Breast epithelium (tissue), 4 donors: Measurements from ENCODE around the gene MACROD2. TPM values are rescaled to one million over a fixed set of nuclear protein-coding genes. Genes with fewer than 3 reads are reported as not detected.

Experiments used
- DNase-seq, 2 donors: peaks; one replicate each; pipeline ENCODE4 v3.0.0-alpha.2; 2019; ENCODE audit warnings: low spot score in 2 of 2
- H3K27ac ChIP-seq, 2 donors: fragments of 200-600 bp; sonication (generic) in 1 of 2; one replicate each; pipeline ENCODE4 v1.5.1; 2016 to 2019; ENCODE audit warnings: mild to moderate bottlenecking in 1 of 2
- H3K27me3 ChIP-seq, 2 donors: fragments of 200-600 bp; sonication (generic) in 1 of 2; one replicate each; pipeline versions ENCODE4 v1.5.1 to v1.6.0; 2017 to 2019; ENCODE audit warnings: control low read depth in 1 of 2, mild to moderate bottlenecking in 1 of 2
- H3K36me3 ChIP-seq: fragments of 200-600 bp; one replicate; pipeline ENCODE4 v1.5.1; 2019
- H3K4me1 ChIP-seq, 2 donors: fragments of 200-600 bp; sonication (generic); one replicate each; pipeline ENCODE4 v1.5.1; 2016 to 2019; ENCODE audit warnings: control low read depth in 1 of 2
- H3K4me3 ChIP-seq, 3 donors: fragments of 200-600 bp; sonication (generic); 1 replicate in 2 of 3; 2 replicates in 1 of 3; pipeline ENCODE4 v1.5.1; 2016 to 2019; ENCODE audit warnings: mild to moderate bottlenecking in 3 of 3, moderate library complexity in 2 of 3
- H3K9me3 ChIP-seq, 2 donors: fragments of 200-600 bp; sonication (generic) in 1 of 2; one replicate each; pipeline ENCODE4 v1.5.1; 2016 to 2019; ENCODE audit warnings: control low read depth in 1 of 2
- CTCF ChIP-seq, 3 donors: fragments of 450-650 bp; IDR thresholded peaks; one replicate each; pipeline ENCODE4 v1.5.1; 2016 to 2017; ENCODE audit warnings: antibody characterized with exemption in 3 of 3, mild to moderate bottlenecking in 3 of 3, moderate library complexity in 3 of 3
- POLR2A ChIP-seq: fragments of 450-650 bp; IDR thresholded peaks from one replicate; pipeline ENCODE4 v1.6.1; 2016; ENCODE audit warnings: antibody characterized with exemption, mild to moderate bottlenecking, moderate library complexity
- POLR2AphosphoS5 ChIP-seq, 3 donors: sonication (generic); formaldehyde crosslinking; IDR thresholded peaks; one replicate each; pipeline ENCODE4 v1.6.1; 2017; ENCODE audit warnings: antibody characterized with exemption in 3 of 3
- intact Hi-C: fragments of 100-400 bp; cut with DNase I; formaldehyde crosslinking; loops from one replicate; pipeline ENCODE4 v1.15.1; 2023; ENCODE audit warnings: low total_unique reads
- total RNA-seq, 3 donors: library from RNA; depleted of rRNA; stranded (reverse); fragments of >200 nt; gene quantifications; one replicate each; pipeline ENCODE4 v1.1.0, GENCODE V29; 2016

MACROD2 gene
- total RNA-seq, 3 donors from 2014 or later, result 6.7 to 26.8 (median 8.8) TPM

- Histone ChIP-seq H3K27ac (no peak overlapping the region), H3K9me3 (peaks cover 0 to 7% of the 10 kb centered on the region in 2 donors), H3K27me3 (no peaks in the 10 kb centered on the region), H3K4me3 (no peak overlapping the region), H3K36me3 (no peaks in the 10 kb centered on the region), H3K4me1 (no peaks in the 10 kb centered on the region)
- intact Hi-C loops, result no loop called here
- TF ChIP-seq POLR2AphosphoS5 (IDR thresholded peaks at IDR 0.05) (no peak), POLR2A (no peak), CTCF (IDR thresholded peaks at IDR 0.05) (no peak)
- no peak for DNase-seq
Measured at GRCh38 chr20:14992153-14992552, 996.8 kb downstream of the MACROD2 start.

GRCh38 chr20:14992961-14993360 lies 997.6 kb downstream of the MACROD2 start:
- intact Hi-C loops, result no loop called here
- no peak overlapping the region for H3K4me3 ChIP-seq
- no peak for TF ChIP-seq POLR2A
- TF ChIP-seq CTCF (IDR thresholded peaks at IDR 0.05), result no peak
- no peaks in the 10 kb centered on the region for H3K36me3 ChIP-seq
- no peak overlapping the region for H3K27ac ChIP-seq
- no peaks in the 10 kb centered on the region for H3K4me1 ChIP-seq
- no peak for DNase-seq
- no peaks in the 10 kb centered on the region for H3K27me3 ChIP-seq
- peaks cover 0 to 11% of the 10 kb centered on the region in 2 donors for H3K9me3 ChIP-seq

GRCh38 chr20:14996883-14997672 lies 1001.8 kb downstream of the MACROD2 start:
- Histone ChIP-seq H3K36me3 (no peaks in the 10 kb centered on the region), H3K9me3 (peaks cover 6 to 11% of the 10 kb centered on the region in 2 donors), H3K4me3 (no peak overlapping the region), H3K4me1 (no peaks in the 10 kb centered on the region), H3K27me3 (no peaks in the 10 kb centered on the region), H3K27ac (no peak overlapping the region)
- no peak for DNase-seq
- intact Hi-C loops, result no loop called here
- TF ChIP-seq POLR2AphosphoS5 (IDR thresholded peaks at IDR 0.05) (no peak), POLR2A (no peak), CTCF (IDR thresholded peaks at IDR 0.05) (no peak)

GRCh38 chr20:14997791-14998190 lies 1002.5 kb downstream of the MACROD2 start:
- no peak overlapping the region for H3K27ac ChIP-seq
- intact Hi-C loops, result no loop called here
- H3K4me1 ChIP-seq, result no peaks in the 10 kb centered on the region
- no peaks in the 10 kb centered on the region for H3K27me3 ChIP-seq
- H3K4me3 ChIP-seq, result no peak overlapping the region
- DNase-seq, result no peak
- H3K36me3 ChIP-seq, result no peaks in the 10 kb centered on the region
- TF ChIP-seq POLR2A, result no peak
- no peak for TF ChIP-seq CTCF (IDR thresholded peaks at IDR 0.05)
- no peak for TF ChIP-seq POLR2AphosphoS5 (IDR thresholded peaks at IDR 0.05)
- peaks cover 6 to 11% of the 10 kb centered on the region in 2 donors for H3K9me3 ChIP-seq

- H3K27ac ChIP-seq, result no peak overlapping the region
- no peak for TF ChIP-seq CTCF (IDR thresholded peaks at IDR 0.05)
- no peak for TF ChIP-seq POLR2A
- no peak for TF ChIP-seq POLR2AphosphoS5 (IDR thresholded peaks at IDR 0.05)
Measured at GRCh38 chr20:15005300-15005986, 1010.1 kb downstream of the MACROD2 start.

More at GRCh38 chr20:15005300-15005986, 1010.1 kb downstream of the MACROD2 start:
- Histone ChIP-seq H3K4me3 (no peak overlapping the region), H3K4me1 (no peaks in the 10 kb centered on the region), H3K9me3 (no peaks in the 10 kb centered on the region), H3K27me3 (no peaks in the 10 kb centered on the region), H3K36me3 (no peaks in the 10 kb centered on the region)
- DNase-seq, result no peak
- intact Hi-C loops, result no loop called here
